Mesenchymal stem cell (in vitro differentiated cells and primary cell): Measurements from ENCODE around the gene AP3B1.

Experiments used
- DNase-seq: peaks from one replicate; pipeline ENCODE4 v3.0.0-alpha.2; 2013
- H2AFZ ChIP-seq: one replicate; pipeline ENCODE4 v1.6.1; 2013; ENCODE audit warnings: low read depth, mild to moderate bottlenecking, control low read depth, inconsistent platforms, low read length, moderate library complexity
- H2AK5ac ChIP-seq: 2 replicates; pipeline ENCODE4 v1.6.1; 2013; ENCODE audit warnings: low read length, moderate library complexity, mild to moderate bottlenecking, inconsistent platforms; ENCODE audit not compliant: severe bottlenecking
- H2BK120ac ChIP-seq: one replicate; pipeline ENCODE4 v1.6.1; 2013; ENCODE audit warnings: low read depth, mild to moderate bottlenecking, inconsistent platforms, low read length, moderate library complexity
- H2BK12ac ChIP-seq, 2 experiments: one replicate each; pipeline ENCODE4 v1.6.1; 2013; ENCODE audit warnings: inconsistent platforms in 2 of 2, low read length in 2 of 2, mild to moderate bottlenecking in 2 of 2, moderate library complexity in 2 of 2, control low read depth in 1 of 2
- H2BK15ac ChIP-seq: one replicate; pipeline ENCODE4 v1.6.1; 2013; ENCODE audit warnings: mild to moderate bottlenecking, low read depth, inconsistent platforms; ENCODE audit not compliant: poor library complexity, severe bottlenecking
- H2BK5ac ChIP-seq: 2 replicates; pipeline ENCODE4 v1.6.1; 2013; ENCODE audit warnings: low read depth, mild to moderate bottlenecking, low read length, control low read depth, inconsistent platforms; ENCODE audit not compliant: poor library complexity, severe bottlenecking
- H3K14ac ChIP-seq, 2 experiments: one replicate each; pipeline ENCODE4 v1.6.1; 2013; ENCODE audit warnings: inconsistent platforms in 2 of 2, low read length in 2 of 2, control low read depth in 1 of 2, mild to moderate bottlenecking in 1 of 2, moderate library complexity in 1 of 2
- H3K18ac ChIP-seq, 2 experiments: one replicate each; pipeline ENCODE4 v1.6.1; 2013; ENCODE audit warnings: inconsistent platforms in 2 of 2, low read length in 2 of 2, control low read depth in 1 of 2, low read depth in 1 of 2, mild to moderate bottlenecking in 1 of 2
- H3K23ac ChIP-seq, 2 experiments: one replicate each; pipeline ENCODE4 v1.6.1; 2013; ENCODE audit warnings: inconsistent platforms in 2 of 2, low read length in 2 of 2, mild to moderate bottlenecking in 2 of 2, moderate library complexity in 2 of 2, control low read depth in 1 of 2
- H3K27ac ChIP-seq: 2 replicates; pipeline ENCODE4 v1.5.1; 2013; ENCODE audit warnings: mild to moderate bottlenecking, moderate library complexity, low read length, control low read depth, inconsistent platforms; ENCODE audit not compliant: poor library complexity, severe bottlenecking
- H3K27me3 ChIP-seq, 2 experiments: 2 replicates each; pipeline versions ENCODE4 v1.6.1 to v1.7.0; 2013; ENCODE audit warnings: low read length in 2 of 2, mild to moderate bottlenecking in 2 of 2, moderate library complexity in 2 of 2, control low read depth in 1 of 2, inconsistent platforms in 1 of 2; ENCODE audit not compliant: control insufficient read depth in 1 of 2, insufficient read depth in 1 of 2
- H3K36me3 ChIP-seq, 2 experiments: 2 replicates each; pipeline versions ENCODE4 v1.6.1 to v1.7.0; 2013; ENCODE audit warnings: low read length in 2 of 2, control low read depth in 1 of 2, inconsistent platforms in 1 of 2, low read depth in 1 of 2, mild to moderate bottlenecking in 1 of 2; ENCODE audit not compliant: insufficient read depth in 2 of 2, control insufficient read depth in 1 of 2
- H3K4ac ChIP-seq, 2 experiments: one replicate each; pipeline ENCODE4 v1.6.1; 2013; ENCODE audit warnings: inconsistent platforms in 2 of 2, low read length in 2 of 2, mild to moderate bottlenecking in 2 of 2, moderate library complexity in 2 of 2, control low read depth in 1 of 2, low read depth in 1 of 2
- H3K4me1 ChIP-seq: 2 replicates; pipeline ENCODE4 v1.6.1; 2013; ENCODE audit warnings: low read depth, low read length, control low read depth; ENCODE audit not compliant: control insufficient read depth, insufficient read depth
- H3K4me2 ChIP-seq: 2 replicates; pipeline ENCODE4 v1.6.1; 2013; ENCODE audit warnings: low read length, mild to moderate bottlenecking, inconsistent platforms; ENCODE audit not compliant: poor library complexity, severe bottlenecking
- H3K4me3 ChIP-seq, 2 experiments: 2 replicates each; pipeline versions ENCODE4 v1.5.1 to v1.7.0; 2013; ENCODE audit warnings: low read length in 2 of 2, mild to moderate bottlenecking in 2 of 2, control low read depth in 1 of 2, low read depth in 1 of 2; ENCODE audit not compliant: insufficient read depth in 1 of 2
- H3K79me1 ChIP-seq: replicated peaks from 2 replicates; pipeline ENCODE4 v1.6.1; 2013; ENCODE audit warnings: mild to moderate bottlenecking, control low read depth, low read length, inconsistent platforms; ENCODE audit not compliant: poor library complexity, severe bottlenecking
- H3K9ac ChIP-seq: 2 replicates; pipeline ENCODE4 v1.7.0; 2013; ENCODE audit warnings: mild to moderate bottlenecking, low read length, moderate library complexity
- H3K9me3 ChIP-seq: 2 replicates; pipeline ENCODE4 v1.7.0; 2013; ENCODE audit warnings: mild to moderate bottlenecking, low read length; ENCODE audit not compliant: control insufficient read depth
- H4K8ac ChIP-seq: one replicate; pipeline ENCODE4 v1.6.1; 2013; ENCODE audit warnings: inconsistent platforms, mild to moderate bottlenecking, low read length, moderate library complexity
- H4K91ac ChIP-seq: one replicate; pipeline ENCODE4 v1.6.1; 2013; ENCODE audit warnings: mild to moderate bottlenecking, low read length, inconsistent platforms
- WGBS: methylation state at CpG from one replicate; pipeline ENCODE4 v1.1.7; 2013; ENCODE audit warnings: mixed read lengths; 5-methylcytosine and 5-hydroxymethylcytosine counted together

The AP3B1 gene

DNA sequence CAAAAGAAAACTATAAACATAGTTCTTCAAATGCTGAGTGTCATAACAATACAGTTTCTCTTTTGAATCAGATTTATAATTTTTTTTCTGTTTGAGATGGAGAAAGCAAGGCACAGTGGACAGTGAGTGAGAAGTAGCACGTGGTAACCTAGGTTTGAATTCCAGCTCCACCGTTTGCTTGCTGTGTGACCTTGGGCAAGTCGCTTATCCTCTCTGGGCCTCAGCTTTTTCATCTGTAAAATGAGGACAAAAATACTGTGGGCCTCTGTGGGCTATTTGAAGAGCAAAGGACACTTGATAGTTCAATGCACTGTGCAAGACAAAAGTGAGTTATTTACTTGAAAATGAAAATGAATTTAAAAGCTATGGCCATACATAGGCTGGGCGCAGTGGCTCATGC lies 330.7 kb downstream of the AP3B1 start:
- H3K27me3 ChIP-seq: peaks cover 15 to 41% of the 10 kb centered on the region in 2 experiments
- H4K8ac ChIP-seq: no peak overlapping the region
- no peak overlapping the region for H3K27ac ChIP-seq
- no peak for DNase-seq
- H3K14ac ChIP-seq: no peak overlapping the region
- no peak overlapping the region for H3K4me3 ChIP-seq
- H3K9ac ChIP-seq: no peak overlapping the region
- no peak overlapping the region for H2BK120ac ChIP-seq
- H2AFZ ChIP-seq: no peak overlapping the region
- H3K79me1 ChIP-seq: no peaks in the 10 kb centered on the region
- WGBS: 81% methylated on average over 4 of the region's 4 CpGs
- no peak overlapping the region for H2AK5ac ChIP-seq
- no peaks in the 10 kb centered on the region for H3K4me1 ChIP-seq
- no peak overlapping the region for H3K4ac ChIP-seq
- no peak overlapping the region for H2BK15ac ChIP-seq
- H2BK12ac ChIP-seq: no peak overlapping the region
- H4K91ac ChIP-seq: no peak overlapping the region
- H3K23ac ChIP-seq: no peak overlapping the region
- no peak overlapping the region for H3K4me2 ChIP-seq
- no peak overlapping the region for H2BK5ac ChIP-seq
- H3K36me3 ChIP-seq: no peaks in the 10 kb centered on the region
- no peak overlapping the region for H3K18ac ChIP-seq
- H3K9me3 ChIP-seq: no peaks in the 10 kb centered on the region

DNA sequence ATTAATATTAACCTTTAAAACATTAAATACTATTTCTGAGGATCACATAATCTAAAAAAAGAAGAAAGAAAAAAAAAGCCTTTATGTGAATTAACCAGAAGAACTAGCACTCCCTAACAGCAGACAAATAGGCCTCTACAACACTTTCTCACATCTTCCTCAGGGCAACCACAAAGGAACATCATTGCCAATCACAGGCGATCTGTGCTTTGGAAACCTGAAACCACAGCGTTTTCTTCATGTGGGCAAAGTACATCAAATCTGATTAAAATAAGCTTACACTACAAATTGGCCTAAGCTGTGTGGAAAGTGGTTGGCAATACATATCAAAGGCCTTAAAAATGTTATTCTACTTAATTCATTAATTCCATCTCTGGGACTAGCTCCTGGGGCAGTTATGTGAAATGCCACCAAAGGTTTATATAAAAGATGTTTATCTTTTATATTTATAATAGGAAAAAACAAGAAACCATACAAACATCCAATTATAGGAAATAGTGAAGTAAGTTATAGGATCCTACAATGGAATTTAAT lies 333.6 kb downstream of the AP3B1 start:
- no peak overlapping the region for H2BK120ac ChIP-seq
- H3K23ac ChIP-seq: no peak overlapping the region
- H3K36me3 ChIP-seq: no peaks in the 10 kb centered on the region
- H3K14ac ChIP-seq: no peak overlapping the region
- no peak overlapping the region for H3K27ac ChIP-seq
- no peak overlapping the region for H4K91ac ChIP-seq
- no peak overlapping the region for H2BK12ac ChIP-seq
- H3K79me1 ChIP-seq: no peaks in the 10 kb centered on the region
- H3K27me3 ChIP-seq: peaks cover 35 to 55% of the 10 kb centered on the region in 2 experiments
- H2BK5ac ChIP-seq: no peak overlapping the region
- no peak overlapping the region for H3K4me3 ChIP-seq
- no peak overlapping the region for H3K18ac ChIP-seq
- no peak overlapping the region for H2AFZ ChIP-seq
- H3K9ac ChIP-seq: no peak overlapping the region
- H3K4me2 ChIP-seq: no peak overlapping the region
- H3K9me3 ChIP-seq: no peaks in the 10 kb centered on the region
- 0% methylated on average over 1 of the region's 2 CpGs for WGBS
- no peak overlapping the region for H4K8ac ChIP-seq
- no peak overlapping the region for H3K4ac ChIP-seq
- H2AK5ac ChIP-seq: no peak overlapping the region
- DNase-seq: no peak
- H3K4me1 ChIP-seq: peaks cover 6% of the 10 kb centered on the region
- H2BK15ac ChIP-seq: no peak overlapping the region

DNA sequence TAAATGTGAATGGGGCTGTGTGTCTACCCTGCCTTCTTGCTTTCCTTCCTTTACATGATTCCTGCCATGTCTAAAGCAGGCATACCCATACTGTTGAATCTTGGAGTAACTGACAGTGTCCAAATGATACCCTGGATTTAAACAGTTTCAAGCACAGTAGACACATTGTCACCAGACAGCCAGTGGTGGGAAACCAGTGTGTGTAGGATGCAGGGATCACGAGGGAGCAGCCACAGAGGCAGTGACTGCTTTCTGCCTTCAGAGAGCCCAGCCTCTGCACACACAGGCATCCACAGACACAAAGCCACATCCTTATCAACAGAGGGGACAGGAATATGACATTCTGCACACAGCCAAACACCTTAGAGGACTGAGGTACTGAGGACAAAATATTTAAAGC lies 334.2 kb downstream of the AP3B1 start:
- no peak overlapping the region for H2AK5ac ChIP-seq
- H3K27ac ChIP-seq: no peak overlapping the region
- no peak overlapping the region for H2BK15ac ChIP-seq
- H3K23ac ChIP-seq: peak overlapping the region in 1 of 2 experiments; percentile 6
- H4K91ac ChIP-seq: no peak overlapping the region
- H3K4ac ChIP-seq: no peak overlapping the region
- no peaks in the 10 kb centered on the region for H3K36me3 ChIP-seq
- peaks cover 35 to 48% of the 10 kb centered on the region in 2 experiments for H3K27me3 ChIP-seq
- no peak overlapping the region for H2BK120ac ChIP-seq
- H3K9ac ChIP-seq: no peak overlapping the region
- H3K79me1 ChIP-seq: no peaks in the 10 kb centered on the region
- no peak overlapping the region for H3K18ac ChIP-seq
- no peak overlapping the region for H4K8ac ChIP-seq
- H3K4me1 ChIP-seq: peaks cover 6% of the 10 kb centered on the region
- WGBS: 10% methylated on average over 1 of the region's 1 CpG
- no peak overlapping the region for H3K4me3 ChIP-seq
- no peak overlapping the region for H2AFZ ChIP-seq
- H3K4me2 ChIP-seq: no peak overlapping the region
- H3K14ac ChIP-seq: no peak overlapping the region
- no peak overlapping the region for H2BK5ac ChIP-seq
- no peak overlapping the region for H2BK12ac ChIP-seq
- DNase-seq: no peak
- H3K9me3 ChIP-seq: no peaks in the 10 kb centered on the region

DNA sequence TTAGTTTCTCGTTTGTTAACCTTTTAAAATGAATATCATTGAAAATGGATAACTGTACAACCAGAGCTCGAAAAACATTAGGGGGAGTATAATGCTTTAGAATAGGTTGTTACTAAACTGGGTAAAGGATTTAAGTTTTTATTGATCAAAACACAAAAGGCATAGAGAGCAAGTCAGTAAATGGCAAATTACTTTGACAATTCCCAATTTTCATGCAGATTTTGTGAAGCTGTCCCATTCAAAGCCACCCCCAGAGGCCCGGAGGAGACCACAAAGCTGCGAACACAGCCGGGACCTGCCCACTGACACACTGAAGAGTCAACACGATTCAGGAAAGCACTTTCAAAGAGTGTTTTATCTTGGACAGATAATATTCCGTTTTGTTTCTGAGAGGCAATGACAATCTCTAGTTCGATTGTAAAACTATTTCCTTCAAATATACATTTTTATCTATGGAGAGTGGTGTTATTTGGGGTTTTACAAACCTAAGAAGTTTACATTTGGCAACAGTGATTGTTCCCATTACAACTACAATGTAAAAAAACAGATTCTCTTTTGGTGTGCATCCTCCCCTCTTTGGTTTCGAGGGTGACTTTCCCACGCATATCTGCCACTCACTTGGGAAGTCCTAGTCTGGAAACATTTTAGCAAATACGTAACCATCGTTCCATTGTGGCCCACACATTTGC lies 335.7 kb downstream of the AP3B1 start:
- Histone ChIP-seq H3K14ac (no peak overlapping the region), H2AFZ (no peak overlapping the region), H3K9me3 (no peaks in the 10 kb centered on the region), H3K27me3 (peaks cover 35 to 45% of the 10 kb centered on the region in 2 experiments), H4K8ac (no peak overlapping the region), H2BK120ac (no peak overlapping the region), H3K4me2 (no peak overlapping the region), H3K36me3 (no peaks in the 10 kb centered on the region), H3K4me1 (peaks cover 6% of the 10 kb centered on the region), H3K79me1 (no peaks in the 10 kb centered on the region), H2BK15ac (no peak overlapping the region), H3K23ac (no peak overlapping the region), H3K27ac (no peak overlapping the region), H2BK12ac (no peak overlapping the region), H3K4ac (no peak overlapping the region), H4K91ac (no peak overlapping the region), H2BK5ac (no peak overlapping the region), H3K9ac (no peak overlapping the region), H2AK5ac (no peak overlapping the region), H3K18ac (no peak overlapping the region), H3K4me3 (no peak overlapping the region)
- WGBS: 24% methylated on average over 9 of the region's 12 CpGs
- no peak for DNase-seq
